GM12874 (cell line): ENCODE results near the gene LTBP4.

Source experiments
- CTCF ChIP-seq: IDR thresholded peaks from 2 replicates; pipeline ENCODE4 v1.5.1; 2011; ENCODE audit warnings: low read depth, mild to moderate bottlenecking, control low read depth, low read length, moderate library complexity; ENCODE audit not compliant: insufficient read depth

Gene LTBP4

DNA sequence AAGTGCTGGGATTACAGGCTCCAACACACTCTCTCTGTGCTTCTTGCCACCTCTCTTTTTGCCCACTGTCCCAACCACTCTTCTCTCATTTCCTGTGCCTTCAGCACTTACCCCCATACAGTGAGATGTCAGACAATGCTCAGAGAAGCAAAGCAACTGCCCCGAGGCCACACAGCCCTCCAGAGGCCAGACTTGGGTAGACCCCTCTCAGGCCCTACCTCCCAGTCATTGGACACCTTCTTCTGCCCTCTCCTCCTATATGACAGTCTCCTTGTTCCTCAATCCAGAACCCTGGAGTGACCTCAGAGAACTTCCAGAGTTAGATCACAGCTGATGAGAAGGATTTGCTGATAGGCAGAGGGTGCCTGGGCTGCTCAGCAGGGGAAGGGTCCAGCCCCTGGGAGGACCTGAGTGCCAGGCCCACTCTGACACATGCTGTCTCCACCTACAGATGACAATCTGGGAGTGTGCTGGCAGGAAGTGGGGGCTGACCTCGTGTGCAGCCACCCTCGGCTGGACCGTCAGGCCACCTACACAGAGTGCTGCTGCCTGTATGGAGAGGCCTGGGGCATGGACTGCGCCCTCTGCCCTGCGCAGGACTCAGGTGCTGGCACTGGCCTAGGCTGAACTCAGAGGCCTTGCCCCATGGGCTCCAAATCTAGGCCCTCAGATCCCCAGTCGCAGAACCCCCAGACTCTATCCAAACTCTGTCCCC is 24.4 kb downstream of the LTBP4 start:
- TF ChIP-seq CTCF = no peak

- no peak for TF ChIP-seq CTCF
Measured at GRCh38 chr19:40626918-40627317, 25.7 kb downstream of the LTBP4 start.

- TF ChIP-seq CTCF = no peak
Measured at GRCh38 chr19:40627486-40628279, 26.5 kb downstream of the LTBP4 start.

- TF ChIP-seq CTCF = no peak
Measured at GRCh38 chr19:40629346-40629745, 28.2 kb downstream of the LTBP4 start.

DNA sequence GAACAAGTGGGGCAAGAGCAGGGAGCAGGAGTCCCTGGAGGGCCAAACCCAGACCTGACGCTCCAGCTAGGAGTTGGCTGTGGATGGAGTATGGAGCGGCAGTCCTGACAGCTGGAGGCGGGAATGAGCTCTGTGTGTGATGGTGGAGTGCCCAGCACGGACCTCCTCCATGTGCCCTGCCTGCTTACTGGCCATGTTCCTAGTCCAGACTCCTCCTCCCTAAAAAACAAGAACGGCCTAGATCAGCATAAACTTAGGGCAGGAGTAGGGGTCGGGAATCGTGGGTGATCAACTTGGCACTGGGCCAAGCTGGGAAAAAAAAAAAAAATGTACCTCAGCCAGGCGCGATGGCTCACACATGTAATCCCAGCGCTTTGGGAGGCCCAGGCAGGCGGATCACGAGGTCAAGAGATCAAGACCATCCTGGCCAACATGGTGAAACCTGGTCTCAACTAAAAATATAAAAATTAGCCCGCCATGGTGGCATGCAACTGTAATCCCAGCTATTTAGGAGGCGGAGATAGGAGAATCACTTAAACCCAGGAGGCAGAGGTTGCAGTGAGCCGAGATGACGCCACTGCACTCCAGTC is 29.5 kb downstream of the LTBP4 start:
- TF ChIP-seq CTCF = no peak

DNA sequence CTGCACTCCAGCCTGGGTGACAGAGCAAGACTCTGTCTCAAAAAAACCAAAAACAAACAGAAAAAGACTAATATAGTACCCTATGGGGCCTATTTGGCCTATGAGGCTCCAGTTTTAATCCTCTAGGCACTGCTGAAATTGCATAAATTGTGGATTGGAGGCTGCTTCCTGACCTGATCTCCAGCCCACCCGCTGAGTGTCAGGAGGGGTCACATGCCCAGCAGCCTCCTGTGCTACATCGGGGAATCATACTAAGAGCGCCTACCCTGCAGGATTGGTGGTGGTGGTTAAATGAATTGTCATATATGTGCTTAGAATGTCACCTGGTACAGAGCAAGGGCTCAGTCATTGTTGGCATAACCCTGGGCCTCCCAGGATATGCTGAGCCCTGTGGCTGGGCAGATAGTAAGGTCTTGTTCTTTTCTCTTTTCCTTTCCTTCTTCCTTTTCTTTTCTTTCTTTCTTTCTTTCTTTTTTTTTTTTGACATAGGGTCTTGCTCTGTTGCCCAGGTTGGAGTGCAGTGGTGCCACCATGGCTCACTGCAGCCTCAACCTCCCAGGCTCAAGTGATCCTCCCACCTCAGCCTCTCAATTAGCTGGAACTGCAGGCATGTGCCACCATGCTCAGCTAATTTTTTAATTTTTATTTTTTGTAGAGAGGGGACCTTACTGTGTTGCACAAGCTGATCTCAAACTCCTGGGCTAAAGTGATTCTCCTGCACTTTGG is 31.3 kb downstream of the LTBP4 start:
- no peak for TF ChIP-seq CTCF

GRCh38 chr19:40633207-40633606 is 32.0 kb downstream of the LTBP4 start:
- no peak for TF ChIP-seq CTCF
